GM21737 (cell line): ENCODE results near the gene CCDC14.
"Not testable (repeated sequence)": the region's sequence is repeated elsewhere in the genome, so short reads cannot be mapped to it uniquely, and the experiment has no call there.

Source experiments
- ATAC-seq: cut with Tn5 transposase; IDR thresholded peaks from one replicate; pipeline ENCODE4 v1.9.1; 2021; ENCODE audit warnings: mild to moderate bottlenecking, moderate library complexity; ENCODE audit not compliant: unreplicated experiment

CCDC14 gene

GRCh38 chr3:123909785-123910184 lies 51.2 kb downstream of the CCDC14 start:
- ATAC-seq: no peak

DNA sequence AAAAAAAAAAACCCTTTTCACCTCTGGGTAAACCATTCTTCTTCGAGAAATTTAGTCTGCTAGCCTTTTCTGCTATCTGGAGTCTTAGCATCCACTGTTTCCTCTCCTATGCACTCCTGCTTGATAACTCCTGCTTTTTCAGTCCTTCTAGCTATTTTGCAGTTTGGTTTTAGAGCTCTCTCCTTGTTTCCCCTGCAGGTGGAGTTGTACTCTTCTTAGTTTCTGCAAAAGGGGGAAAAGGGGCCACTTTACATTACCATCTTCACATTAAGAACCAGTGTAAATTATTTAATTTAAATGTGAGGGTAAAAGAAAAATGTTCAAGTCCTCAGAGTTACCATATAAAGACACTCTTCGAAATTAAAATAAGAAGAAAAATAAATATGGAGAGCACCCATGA lies 53.3 kb downstream of the CCDC14 start:
- ATAC-seq: no peak

- ATAC-seq: no peak
These were observed 61.6 kb downstream of the CCDC14 start for GRCh38 chr3:123899300-123899865.

DNA sequence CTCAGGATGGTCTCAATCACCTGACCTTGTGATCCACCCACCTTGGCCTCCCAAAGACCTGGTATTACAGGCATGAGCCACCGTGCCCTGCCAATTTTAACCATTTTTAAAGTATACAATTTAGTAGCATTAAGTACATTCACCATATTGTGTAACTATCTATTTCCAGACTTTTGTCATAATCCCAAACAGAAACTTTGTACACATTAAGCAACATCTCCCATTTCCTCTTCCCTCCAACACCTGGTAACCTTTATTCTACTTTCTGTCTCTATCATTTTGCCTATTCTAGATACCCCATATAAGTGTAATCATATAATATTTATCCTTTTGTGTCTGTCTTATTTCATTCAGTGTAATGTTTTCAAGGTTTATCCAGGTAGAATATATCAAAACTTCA lies 68.0 kb downstream of the CCDC14 start:
- ATAC-seq: no peak

DNA sequence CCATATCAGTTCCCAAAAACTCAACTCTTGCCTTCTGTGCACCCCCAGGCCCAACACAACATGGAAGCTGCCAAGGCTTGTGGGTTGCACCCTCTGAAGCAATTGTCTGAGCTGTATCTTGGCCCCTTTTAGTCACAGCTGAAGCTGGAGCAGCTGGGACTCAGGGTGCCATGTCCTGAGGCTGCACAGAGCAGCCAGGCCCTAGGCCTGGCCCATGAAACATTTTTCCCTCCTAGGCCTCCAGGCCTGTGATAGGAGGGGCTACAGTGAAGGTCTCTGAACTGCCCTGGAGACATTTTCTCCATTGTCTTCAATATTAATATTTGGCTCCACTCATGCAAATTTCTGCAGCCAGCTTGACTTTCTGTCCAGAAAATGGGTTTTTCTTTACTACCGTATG lies 68.8 kb downstream of the CCDC14 start:
- no peak for ATAC-seq

DNA sequence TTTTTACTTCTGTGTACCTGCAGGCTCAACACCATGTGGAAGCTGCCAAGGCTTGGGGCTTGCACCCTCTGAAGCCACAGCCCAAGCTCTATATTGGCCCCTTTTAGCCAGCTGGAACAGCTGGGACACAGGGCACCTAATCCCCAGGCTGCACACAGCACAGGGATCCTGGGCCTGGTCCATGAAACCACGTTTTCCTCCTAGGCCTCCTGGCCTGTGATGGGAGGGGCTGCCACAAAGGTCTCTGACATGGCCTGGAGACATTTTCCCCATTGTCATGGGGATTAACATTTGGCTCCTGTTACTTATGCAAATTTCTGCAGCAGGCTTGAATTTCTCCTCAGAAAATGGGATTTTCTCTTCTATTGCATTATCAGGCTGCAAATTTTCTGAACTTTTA lies 70.0 kb downstream of the CCDC14 start:
- ATAC-seq: not testable (repeated sequence)

GRCh38 chr3:123890162-123890561 lies 70.9 kb downstream of the CCDC14 start:
- ATAC-seq: not testable (repeated sequence)

DNA sequence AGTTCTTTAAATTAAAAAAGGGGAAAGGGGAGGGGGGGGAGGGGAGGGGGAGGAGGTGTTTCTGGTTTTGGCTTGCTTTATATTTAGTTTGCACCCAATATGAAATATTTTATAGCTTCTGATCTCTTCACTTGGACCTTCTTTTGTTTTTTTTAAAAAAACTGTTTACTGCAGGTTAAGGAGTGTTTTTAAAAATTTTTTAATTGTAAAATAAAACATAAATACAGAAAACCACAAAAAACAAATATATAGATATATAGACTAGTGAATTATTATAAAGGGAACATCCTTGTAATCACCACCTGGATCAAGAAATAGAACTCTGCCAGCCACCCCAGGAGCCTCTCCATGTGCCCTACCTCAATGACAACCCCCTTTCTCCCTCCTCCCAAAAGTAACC lies 76.0 kb downstream of the CCDC14 start:
- no peak for ATAC-seq

DNA sequence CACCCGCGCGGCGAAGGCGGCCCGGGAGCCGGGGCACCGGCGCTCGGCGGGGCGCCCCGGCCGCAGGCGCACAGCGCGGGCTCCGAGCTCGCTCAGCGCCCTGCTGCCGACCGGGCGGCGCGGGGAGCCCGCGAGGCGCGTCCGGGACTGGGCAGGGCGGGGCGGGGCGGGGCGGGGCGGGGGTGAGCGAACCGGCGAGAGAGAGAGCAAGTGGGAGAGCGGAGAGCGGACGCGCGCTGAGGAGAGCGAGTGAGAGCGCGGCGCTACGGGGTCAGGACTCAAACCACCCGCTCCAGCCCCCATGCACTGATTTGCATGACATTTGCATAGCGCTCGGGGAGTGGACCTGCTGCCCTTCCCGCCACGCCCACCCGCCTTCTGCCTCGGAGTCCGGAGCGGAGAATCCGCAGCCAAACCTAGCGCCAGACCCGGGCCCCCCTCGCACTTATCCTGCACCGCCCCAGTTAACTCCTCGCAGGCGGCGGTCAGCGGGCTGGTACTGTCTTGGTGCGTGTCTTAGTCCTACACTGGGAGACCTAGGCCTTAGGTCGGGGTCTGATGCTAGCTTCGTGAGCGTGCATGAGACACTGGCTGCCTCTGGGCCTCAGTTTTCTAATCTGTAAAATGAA lies 76.7 kb downstream of the CCDC14 start, which contains the start of gene MYLK:
Gene MYLK (minus strand): TSS at position 130 of the 629 bp plus-strand sequence. CDS start 90,491 bp downstream, outside the sequence.
- ATAC-seq: peak; percentile 70

- no peak for ATAC-seq
These were observed 77.3 kb downstream of the CCDC14 start for GRCh38 chr3:123883701-123884202.

DNA sequence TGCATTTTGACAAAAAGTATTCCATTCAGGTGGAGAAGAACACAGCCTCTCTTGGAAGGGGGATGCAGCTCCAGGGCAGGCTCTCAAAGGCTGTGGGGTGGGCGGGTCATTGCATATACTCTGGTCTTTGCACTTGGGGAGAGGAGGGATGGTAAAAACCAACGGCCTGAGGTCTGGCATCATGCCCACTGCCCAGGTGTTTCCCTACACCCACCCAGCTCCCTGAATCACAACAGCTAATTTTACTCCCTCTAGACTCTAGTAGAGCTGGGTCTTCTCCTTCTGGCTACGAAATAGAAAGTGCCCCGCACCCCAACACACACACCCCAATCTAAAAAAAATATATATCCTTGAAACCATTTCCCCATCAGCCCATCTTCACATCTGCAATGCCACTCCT lies 77.9 kb downstream of the CCDC14 start:
- ATAC-seq: no peak

- no peak for ATAC-seq
These were observed 79.3 kb downstream of the CCDC14 start for GRCh38 chr3:123881771-123882170.

GRCh38 chr3:123880998-123881561 lies 79.9 kb downstream of the CCDC14 start:
- ATAC-seq: no peak

DNA sequence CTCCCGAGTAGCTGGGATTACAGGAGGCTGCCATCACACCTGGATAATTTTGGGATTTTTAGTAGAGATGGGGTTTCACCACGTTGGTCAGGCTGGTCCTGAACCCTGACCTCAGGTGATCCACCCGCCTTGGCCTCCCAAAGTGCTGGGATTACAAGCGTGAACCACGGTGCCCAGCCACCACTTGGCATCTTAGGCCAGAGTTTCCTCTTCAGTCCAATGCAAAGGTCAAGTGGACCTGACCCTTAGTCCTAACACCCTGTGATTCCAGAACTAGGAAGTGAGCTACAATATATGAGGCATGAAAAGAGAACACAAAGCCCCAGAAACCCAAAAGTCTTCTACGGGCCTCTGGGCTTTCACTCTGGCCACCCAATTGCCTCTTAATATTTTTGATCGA lies 82.2 kb downstream of the CCDC14 start:
- ATAC-seq: no peak

DNA sequence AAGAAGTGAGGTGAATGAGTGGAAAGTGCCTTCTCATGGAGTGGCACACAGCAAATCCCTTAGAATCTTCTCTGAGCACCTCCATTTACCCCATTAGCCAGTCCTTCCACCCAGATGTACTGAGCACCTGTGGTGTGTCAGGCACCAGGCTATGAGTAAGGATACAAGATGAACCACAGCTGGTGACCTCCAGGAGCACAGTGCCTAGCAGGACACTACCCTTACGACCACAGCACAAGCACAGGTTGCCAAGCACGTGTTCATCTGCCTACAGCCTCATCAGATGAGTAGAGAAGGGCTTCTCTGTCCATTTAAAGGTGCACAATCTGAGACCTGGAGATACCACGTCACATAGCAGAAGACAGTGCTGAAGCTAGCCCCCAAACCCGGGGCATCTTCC lies 83.1 kb downstream of the CCDC14 start:
- no peak for ATAC-seq

GRCh38 chr3:123877466-123877865 lies 83.6 kb downstream of the CCDC14 start:
- no peak for ATAC-seq

GRCh38 chr3:123876858-123877257 lies 84.2 kb downstream of the CCDC14 start:
- ATAC-seq: no peak

DNA sequence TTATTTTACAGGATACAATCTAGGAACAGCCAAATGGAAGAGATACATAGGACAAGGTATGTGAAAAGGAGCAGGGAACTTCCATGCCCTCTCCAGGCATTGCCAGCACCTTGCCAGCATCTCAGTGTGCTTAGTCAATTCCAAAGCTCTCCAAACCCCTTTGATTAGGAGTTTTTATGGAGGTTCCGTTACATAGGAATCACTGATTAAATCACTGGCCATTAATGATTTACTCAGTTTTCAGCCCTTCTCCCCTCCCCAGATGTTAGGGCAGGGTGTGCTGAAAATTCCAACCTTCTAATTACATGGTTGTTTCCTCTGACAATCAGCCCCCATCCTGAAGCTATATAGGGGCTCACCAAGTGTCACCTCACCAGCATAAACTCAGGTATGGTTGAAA lies 88.4 kb downstream of the CCDC14 start:
- ATAC-seq: no peak

GRCh38 chr3:123871946-123872345 lies 89.1 kb downstream of the CCDC14 start:
- no peak for ATAC-seq

DNA sequence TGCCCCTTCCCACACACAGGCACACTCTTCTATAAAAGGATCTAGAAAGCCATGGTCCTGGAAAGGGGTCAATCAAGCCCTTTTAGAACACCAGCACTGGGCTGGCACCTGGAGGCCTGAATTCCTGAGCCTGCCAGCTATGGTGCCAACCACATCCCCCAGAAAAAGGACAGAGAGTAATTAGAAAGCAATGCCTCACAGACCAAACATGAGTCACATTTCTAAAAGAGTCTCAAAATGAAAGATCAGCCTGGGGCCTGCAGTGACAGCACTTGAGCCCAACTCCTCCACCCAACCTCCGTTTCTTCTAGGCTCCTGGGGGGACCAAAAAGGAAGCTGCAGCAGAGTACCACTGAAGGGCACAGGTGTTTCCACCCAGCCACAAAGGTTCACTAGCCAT lies 91.0 kb downstream of the CCDC14 start:
- no peak for ATAC-seq

DNA sequence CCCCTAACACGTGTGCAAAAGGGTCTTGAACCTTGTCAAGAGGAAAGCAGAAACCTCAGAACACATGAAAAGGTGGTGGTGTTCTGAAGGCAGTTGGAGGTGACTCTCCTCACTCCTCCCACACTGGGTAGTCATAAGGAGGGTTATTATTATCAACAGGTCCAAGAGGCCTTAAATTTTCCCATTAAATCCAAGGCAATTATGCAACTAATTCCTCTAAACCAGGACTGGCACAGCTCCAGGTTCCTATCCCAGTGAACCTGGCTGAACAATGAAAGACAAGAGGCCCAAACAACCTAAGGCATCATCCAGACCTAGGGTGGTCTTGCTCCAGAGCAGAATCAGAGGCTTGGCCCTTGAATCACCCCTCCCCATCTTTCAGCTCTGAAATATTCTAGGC lies 91.9 kb downstream of the CCDC14 start:
- ATAC-seq: no peak

DNA sequence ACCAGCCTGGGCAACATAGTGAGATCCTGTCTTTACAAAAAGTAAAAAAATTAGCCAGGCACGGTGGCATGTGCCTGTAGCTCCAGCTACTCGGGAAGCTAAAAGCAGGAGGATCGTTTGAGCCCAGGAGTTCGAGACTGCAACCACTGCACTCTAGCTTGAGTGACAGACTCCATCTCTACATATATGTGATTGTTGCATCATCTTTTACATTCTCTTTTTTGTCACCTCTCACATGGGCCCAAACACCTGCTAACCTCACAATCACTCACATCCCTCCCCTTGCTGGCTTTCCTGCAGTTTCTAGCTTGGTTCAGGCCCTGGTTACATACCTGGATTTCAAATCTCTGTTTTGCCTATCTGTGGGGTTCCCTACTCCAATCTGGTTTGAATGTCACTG lies 96.3 kb downstream of the CCDC14 start:
- ATAC-seq: no peak
